ENCODE data around the gene RTL1. TPM values are rescaled to one million over a fixed set of nuclear protein-coding genes. Genes with fewer than 3 reads are reported as not detected.

RTL1 gene
- total RNA-seq, 1 donor from 2014 or later: not detected

- Histone ChIP-seq H3K27me3 (ENCODE audit: low read depth) (peaks cover 7% of the 10 kb centered on the region), H3K36me3 (no peaks in the 10 kb centered on the region), H3K4me3 (no peak overlapping the region), H3K9me3 (no peaks in the 10 kb centered on the region), H3K27ac (no peak overlapping the region), H3K4me1 (no peaks in the 10 kb centered on the region)
- intact Hi-C loops (cut with DNase I): no loop called here
- ATAC-seq (no peak), DNase-seq (no peak)
- no peak for TF ChIP-seq CTCF (IDR thresholded peaks at IDR 0.05)
These were observed 41.6 kb downstream of the RTL1 start for GRCh38 chr14:100861937-100862247.

GRCh38 chr14:100861188-100861936 is 42.2 kb downstream of the RTL1 start:
- TF ChIP-seq CTCF (IDR thresholded peaks at IDR 0.05): no peak
- ATAC-seq: no peak
- intact Hi-C loops (cut with DNase I): no loop called here

DNA sequence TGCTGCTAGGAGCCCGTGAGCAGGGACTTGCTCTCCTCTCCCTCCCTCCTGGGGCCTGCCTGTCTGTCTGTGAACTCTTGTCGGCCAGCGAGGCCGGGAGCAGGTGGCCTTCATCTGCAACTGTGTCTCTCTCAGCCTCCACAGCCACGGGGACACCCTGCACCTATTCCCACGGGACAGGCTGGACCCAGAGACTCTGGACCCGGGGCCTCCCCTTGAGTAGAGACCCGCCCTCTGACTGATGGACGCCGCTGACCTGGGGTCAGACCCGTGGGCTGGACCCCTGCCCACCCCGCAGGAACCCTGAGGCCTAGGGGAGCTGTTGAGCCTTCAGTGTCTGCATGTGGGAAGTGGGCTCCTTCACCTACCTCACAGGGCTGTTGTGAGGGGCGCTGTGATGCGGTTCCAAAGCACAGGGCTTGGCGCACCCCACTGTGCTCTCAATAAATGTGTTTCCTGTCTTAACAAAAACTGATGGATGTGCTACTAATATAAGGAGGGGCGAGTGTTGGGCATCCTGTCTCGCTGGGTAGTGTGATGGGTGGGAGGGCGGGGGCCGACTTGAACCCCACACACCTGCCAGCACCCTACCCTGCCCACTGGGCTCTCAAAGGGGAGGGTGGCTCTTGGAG is 42.9 kb downstream of the RTL1 start:
- Histone ChIP-seq H3K27me3 (ENCODE audit: low read depth) (peaks cover 7% of the 10 kb centered on the region), H3K27ac (no peak overlapping the region), H3K9me3 (no peaks in the 10 kb centered on the region), H3K4me3 (no peak overlapping the region), H3K36me3 (no peaks in the 10 kb centered on the region), H3K4me1 (no peaks in the 10 kb centered on the region)
- DNase-seq (peak; percentile 36), ATAC-seq (no peak)
- intact Hi-C loops (cut with DNase I): no loop called here
- no peak for TF ChIP-seq CTCF (IDR thresholded peaks at IDR 0.05)

More at GRCh38 chr14:100861188-100861936, 42.2 kb downstream of the RTL1 start:
- Histone ChIP-seq H3K4me3 (no peak overlapping the region), H3K27me3 (ENCODE audit: low read depth) (peaks cover 7% of the 10 kb centered on the region), H3K4me1 (no peaks in the 10 kb centered on the region), H3K36me3 (no peaks in the 10 kb centered on the region), H3K27ac (no peak overlapping the region), H3K9me3 (no peaks in the 10 kb centered on the region)
- peak; percentile 30 for DNase-seq

DNA sequence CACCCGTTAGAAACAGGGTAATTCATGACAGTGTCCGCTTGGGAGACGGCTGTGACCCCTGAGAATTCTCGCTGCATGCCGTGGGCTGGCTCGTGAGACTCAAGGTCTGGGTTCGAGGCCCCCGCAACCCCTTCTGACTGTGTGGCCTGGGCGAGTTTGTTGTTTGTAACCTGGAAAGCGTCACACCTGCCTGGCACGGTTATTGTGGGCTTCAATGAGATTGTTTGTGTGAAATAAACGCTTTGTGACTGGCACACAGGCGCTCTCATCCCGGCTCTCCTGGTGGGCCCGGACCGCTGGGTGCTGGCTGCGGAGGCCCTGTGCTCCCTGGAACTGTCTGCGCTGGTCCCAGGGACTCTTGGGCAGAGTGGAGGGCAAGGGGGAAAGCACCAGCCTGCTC is 43.7 kb downstream of the RTL1 start:
- Histone ChIP-seq H3K4me3 (no peak overlapping the region), H3K27ac (no peak overlapping the region), H3K27me3 (ENCODE audit: low read depth) (peaks cover 7% of the 10 kb centered on the region), H3K4me1 (no peaks in the 10 kb centered on the region), H3K36me3 (no peaks in the 10 kb centered on the region), H3K9me3 (no peaks in the 10 kb centered on the region)
- intact Hi-C loops (cut with DNase I): no loop called here
- DNase-seq: peak; percentile 24
- ATAC-seq: no peak
- no peak for TF ChIP-seq CTCF (IDR thresholded peaks at IDR 0.05)

GRCh38 chr14:100858838-100859220 is 44.7 kb downstream of the RTL1 start:
- H3K4me1 ChIP-seq: no peaks in the 10 kb centered on the region
- TF ChIP-seq CTCF (IDR thresholded peaks at IDR 0.05): no peak
- H3K36me3 ChIP-seq: no peaks in the 10 kb centered on the region
- H3K27ac ChIP-seq: no peak overlapping the region
- no peaks in the 10 kb centered on the region for H3K9me3 ChIP-seq
- peaks cover 7% of the 10 kb centered on the region for H3K27me3 ChIP-seq (ENCODE audit: low read depth)
- ATAC-seq (no peak), DNase-seq (peak; percentile 26)
- intact Hi-C loops (cut with DNase I): no loop called here
- H3K4me3 ChIP-seq: no peak overlapping the region

Measured in lower lobe of right lung (tissue), 2 donors.